Measurements from ENCODE around the gene CHST10.
A peak's percentile ranks its signal among the peaks of the same experiment; 100 is the strongest.

The CHST10 gene

DNA sequence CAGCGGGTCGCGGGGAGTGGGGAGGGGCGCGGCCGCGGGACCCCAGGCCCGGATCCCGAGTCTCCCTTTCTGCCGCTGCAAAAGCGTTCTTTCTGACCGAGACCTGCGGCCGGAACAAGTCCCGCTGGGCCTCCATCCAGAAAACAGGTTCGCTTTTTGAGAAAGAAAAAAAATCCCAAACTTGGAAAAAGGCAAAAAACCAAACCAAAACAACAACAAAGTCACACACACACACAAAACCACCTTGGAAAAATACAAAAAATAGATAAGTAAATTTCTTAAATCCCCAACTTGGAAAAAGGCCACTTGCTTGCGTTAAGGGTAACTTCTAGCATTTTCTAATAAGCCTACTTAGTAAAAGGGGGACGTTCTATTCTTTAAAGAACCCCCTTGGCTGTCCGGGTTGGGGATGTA, 250 bp upstream of the CHST10 start:
- TF ChIP-seq, protein P1, sequence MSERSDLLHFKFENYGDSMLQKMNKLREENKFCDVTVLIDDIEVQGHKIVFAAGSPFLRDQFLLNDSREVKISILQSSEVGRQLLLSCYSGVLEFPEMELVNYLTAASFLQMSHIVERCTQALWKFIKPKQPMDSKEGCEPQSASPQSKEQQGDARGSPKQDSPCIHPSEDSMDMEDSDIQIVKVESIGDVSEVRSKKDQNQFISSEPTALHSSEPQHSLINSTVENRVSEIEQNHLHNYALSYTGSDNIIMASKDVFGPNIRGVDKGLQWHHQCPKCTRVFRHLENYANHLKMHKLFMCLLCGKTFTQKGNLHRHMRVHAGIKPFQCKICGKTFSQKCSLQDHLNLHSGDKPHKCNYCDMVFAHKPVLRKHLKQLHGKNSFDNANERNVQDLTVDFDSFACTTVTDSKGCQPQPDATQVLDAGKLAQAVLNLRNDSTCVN (tag by site-specific recombination; optimal IDR thresholded peaks at IDR 0.05): peak; percentile 10
- TF ChIP-seq ZNF670 (tag by site-specific recombination; IDR thresholded peaks at IDR 0.05; ENCODE audit: low read depth) (no peak), ZNF394 (tag by site-specific recombination; IDR thresholded peaks at IDR 0.05; ENCODE audit: borderline replicate concordance) (no peak), ZNF335 (tag by site-specific recombination; conservative IDR thresholded peaks at IDR 0.05) (peak; percentile 39), ZBTB21 (tag by site-specific recombination; IDR thresholded peaks at IDR 0.05) (no peak)
- TF ChIP-seq, protein P2, sequence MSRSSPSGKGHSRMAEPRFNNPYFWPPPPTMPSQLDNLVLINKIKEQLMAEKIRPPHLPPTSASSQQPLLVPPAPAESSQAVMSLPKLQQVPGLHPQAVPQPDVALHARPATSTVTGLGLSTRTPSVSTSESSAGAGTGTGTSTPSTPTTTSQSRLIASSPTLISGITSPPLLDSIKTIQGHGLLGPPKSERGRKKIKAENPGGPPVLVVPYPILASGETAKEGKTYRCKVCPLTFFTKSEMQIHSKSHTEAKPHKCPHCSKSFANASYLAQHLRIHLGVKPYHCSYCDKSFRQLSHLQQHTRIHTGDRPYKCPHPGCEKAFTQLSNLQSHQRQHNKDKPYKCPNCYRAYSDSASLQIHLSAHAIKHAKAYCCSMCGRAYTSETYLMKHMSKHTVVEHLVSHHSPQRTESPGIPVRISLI (tag by site-specific recombination; IDR thresholded peaks at IDR 0.05): peak; percentile 66
- Histone ChIP-seq H3K4me1 (ENCODE audit: control insufficient read depth, insufficient read depth, low read length) (no peaks in the 10 kb centered on the region), H3K36me3 (ENCODE audit: control insufficient read depth in 2 of 2, insufficient read depth in 1 of 2, low read length in 2 of 2) (peaks cover 0 to 17% of the 10 kb centered on the region in 2 experiments; a peak in 1 of 3 replicates), H3K9me3 (ENCODE audit: control insufficient read depth, insufficient read depth, low read depth, low read length) (no peaks in the 10 kb centered on the region), H3K27ac (ENCODE audit: extremely low read depth, low read depth, low read length) (peak overlapping the region; percentile 76), H3K4me3 (ENCODE audit: low read depth, low read length) (peak overlapping the region; percentile 55)
- POLR2A ChIA-PET: no interaction called here
- CTCF ChIA-PET: interaction anchor here (0.5 to 1.4 kb wide), 4 partner anchors 11 to 864 kb away, joined by 3 to 4 read pairs (median 3); no protein-coding TSS in a partner anchor

DNA sequence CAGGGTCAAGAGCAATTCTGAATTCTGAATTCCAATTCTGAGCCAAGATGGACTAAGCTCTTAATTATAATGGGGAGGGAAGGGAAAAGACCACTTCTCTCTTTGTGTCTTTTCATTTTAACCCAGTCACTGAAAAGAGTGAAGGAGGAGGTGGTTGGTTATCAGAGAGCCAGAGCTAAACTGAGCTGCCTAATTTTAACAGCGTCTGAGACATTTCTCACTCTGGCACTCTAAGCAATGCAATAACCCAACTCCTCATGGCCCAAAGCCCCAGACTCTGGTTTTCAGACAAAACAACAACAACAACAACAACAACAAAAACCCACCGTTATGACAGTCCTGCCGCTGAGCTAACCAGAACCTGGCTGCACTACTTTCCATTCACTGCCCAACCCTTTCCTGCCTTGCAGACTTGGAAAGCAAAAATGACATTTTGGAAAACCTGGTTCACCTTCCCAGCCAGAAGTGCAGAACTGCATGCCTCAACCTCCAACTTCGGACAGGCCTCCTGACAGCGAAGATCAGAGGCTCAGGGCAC, 1.0 kb downstream of the CHST10 start:
- CTCF ChIA-PET: interaction anchor here (0.6 to 2.6 kb wide), 5 partner anchors 8 to 154 kb away, joined by 3 to 8 read pairs (median 3); no protein-coding TSS in a partner anchor
- POLR2A ChIA-PET: no interaction called here
- H3K4me3 ChIP-seq (ENCODE audit: low read depth, low read length): peak overlapping the region; percentile 55

DNA sequence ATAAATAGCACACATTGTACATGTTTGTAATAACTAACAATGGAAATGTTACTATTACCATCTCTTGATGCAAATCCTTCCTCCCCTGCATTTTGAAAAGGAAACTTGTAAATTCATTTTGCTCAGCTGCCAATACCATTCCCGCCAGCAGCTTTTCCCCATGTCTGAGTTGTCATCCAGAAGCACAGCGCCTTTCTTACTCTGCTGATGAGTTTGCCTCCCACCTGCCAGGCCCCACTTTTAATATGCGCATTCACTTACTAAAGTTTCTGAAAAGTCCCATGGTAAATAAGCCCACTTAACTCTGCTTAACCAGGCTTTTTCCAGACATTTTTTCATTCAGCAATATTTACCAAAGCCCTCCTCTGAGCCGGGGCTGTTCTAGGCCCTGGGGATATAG, 3.9 kb downstream of the CHST10 start:
- no peak overlapping the region for H3K4me3 ChIP-seq (ENCODE audit: low read depth, low read length)
- ChIA-PET POLR2A (no interaction called here), CTCF (interaction anchor here (1.0 kb wide), 1 partner anchor 151 kb away, joined by 6 read pairs; no protein-coding TSS in a partner anchor)
- TF ChIP-seq ZNF549 (tag by site-specific recombination; IDR thresholded peaks at IDR 0.05): no peak
- TF ChIP-seq HOXC10 (CRISPR knock-in tag; IDR thresholded peaks at IDR 0.05): no peak
- no peak for TF ChIP-seq ZNF214 (tag by site-specific recombination; IDR thresholded peaks at IDR 0.05; ENCODE audit: borderline replicate concordance)
- no peaks in the 10 kb centered on the region for H3K9me3 ChIP-seq (ENCODE audit: control insufficient read depth, insufficient read depth, low read depth, low read length)
- H3K36me3 ChIP-seq (ENCODE audit: control insufficient read depth in 2 of 2, insufficient read depth in 1 of 2, low read length in 2 of 2): peaks cover 0 to 27% of the 10 kb centered on the region in 2 experiments; a peak in 1 of 3 replicates
- no peak overlapping the region for H3K27ac ChIP-seq (ENCODE audit: extremely low read depth, low read depth, low read length)
- no peaks in the 10 kb centered on the region for H3K4me1 ChIP-seq (ENCODE audit: control insufficient read depth, insufficient read depth, low read length)

More for the DNA sequence above, 1.0 kb downstream of the CHST10 start:
- TF ChIP-seq, protein P3, sequence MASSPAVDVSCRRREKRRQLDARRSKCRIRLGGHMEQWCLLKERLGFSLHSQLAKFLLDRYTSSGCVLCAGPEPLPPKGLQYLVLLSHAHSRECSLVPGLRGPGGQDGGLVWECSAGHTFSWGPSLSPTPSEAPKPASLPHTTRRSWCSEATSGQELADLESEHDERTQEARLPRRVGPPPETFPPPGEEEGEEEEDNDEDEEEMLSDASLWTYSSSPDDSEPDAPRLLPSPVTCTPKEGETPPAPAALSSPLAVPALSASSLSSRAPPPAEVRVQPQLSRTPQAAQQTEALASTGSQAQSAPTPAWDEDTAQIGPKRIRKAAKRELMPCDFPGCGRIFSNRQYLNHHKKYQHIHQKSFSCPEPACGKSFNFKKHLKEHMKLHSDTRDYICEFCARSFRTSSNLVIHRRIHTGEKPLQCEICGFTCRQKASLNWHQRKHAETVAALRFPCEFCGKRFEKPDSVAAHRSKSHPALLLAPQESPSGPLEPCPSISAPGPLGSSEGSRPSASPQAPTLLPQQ (tag by site-specific recombination; IDR thresholded peaks at IDR 0.05): 0 out of 2 replicates have a peak, but pooled peaks have one; percentile 5
- TF ChIP-seq ZNF777 (tag by site-specific recombination; IDR thresholded peaks at IDR 0.05; ENCODE audit: borderline replicate concordance) (no peak), ZNF423 (tag by site-specific recombination; IDR thresholded peaks at IDR 0.05) (peak; percentile 33; the same call in 1 of the 2 replicates), ZNF600 (tag by site-specific recombination; IDR thresholded peaks at IDR 0.05) (0 out of 2 replicates have a peak, but pooled peaks have one; percentile 39), PRDM1 (tag by site-specific recombination; IDR thresholded peaks at IDR 0.05) (peak; percentile 60)
- Histone ChIP-seq H3K27ac (ENCODE audit: extremely low read depth, low read depth, low read length) (peak overlapping the region; percentile 76; the same call in 1 of the 2 replicates), H3K36me3 (ENCODE audit: control insufficient read depth in 2 of 2, insufficient read depth in 1 of 2, low read length in 2 of 2) (peaks cover 0 to 26% of the 10 kb centered on the region in 2 experiments; a peak in 1 of 3 replicates), H3K9me3 (ENCODE audit: control insufficient read depth, insufficient read depth, low read depth, low read length) (no peaks in the 10 kb centered on the region), H3K4me1 (ENCODE audit: control insufficient read depth, insufficient read depth, low read length) (no peaks in the 10 kb centered on the region)
